Embryonic facial prominence (tissue), 1 donor: ENCODE results near the gene TP63.

Source experiments
- DNase-seq: peaks from one replicate; pipeline ENCODE4 v3.0.0-alpha.2; 2016; ENCODE audit errors: extremely low spot score

Gene TP63

DNA sequence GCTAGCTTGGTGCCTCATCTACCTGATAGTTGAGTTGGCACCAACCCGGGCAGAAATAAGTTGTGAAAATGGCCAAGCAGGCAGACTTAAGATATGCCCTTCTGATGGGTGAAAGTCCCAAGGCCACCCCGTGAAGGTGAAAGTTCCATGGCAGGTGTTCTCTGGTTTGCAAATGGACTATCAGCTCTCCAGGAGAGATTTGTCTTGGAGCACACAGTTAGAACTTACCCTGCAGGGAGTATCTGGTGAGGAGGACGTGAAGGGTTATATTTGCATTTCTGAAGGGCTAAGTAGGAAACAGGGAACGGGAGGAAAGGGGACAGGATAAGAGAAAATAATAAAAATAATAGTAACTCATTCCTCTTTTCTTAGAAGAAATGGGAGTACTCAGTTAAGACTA lies 220.5 kb downstream of the TP63 start:
- DNase-seq = no peak

DNA sequence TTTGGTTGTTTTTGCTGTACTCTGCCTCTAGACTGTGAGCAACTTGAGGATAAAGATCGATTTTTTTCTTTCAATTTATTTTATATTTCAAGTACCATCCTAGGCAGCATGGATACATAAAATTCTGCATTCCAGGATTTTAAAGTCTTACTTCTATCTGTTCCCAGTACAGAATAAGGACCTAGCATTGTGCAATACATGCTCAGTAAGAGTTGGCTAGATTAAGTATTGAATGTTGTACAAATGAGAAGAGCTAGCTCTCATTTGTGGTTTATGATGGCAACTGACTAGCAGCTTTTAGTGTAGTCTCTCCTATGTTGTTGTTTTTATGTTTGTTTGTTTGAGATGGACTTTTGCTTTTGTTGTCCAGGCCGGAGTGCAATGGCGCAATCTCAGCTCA lies 222.7 kb downstream of the TP63 start:
- no peak for DNase-seq

DNA sequence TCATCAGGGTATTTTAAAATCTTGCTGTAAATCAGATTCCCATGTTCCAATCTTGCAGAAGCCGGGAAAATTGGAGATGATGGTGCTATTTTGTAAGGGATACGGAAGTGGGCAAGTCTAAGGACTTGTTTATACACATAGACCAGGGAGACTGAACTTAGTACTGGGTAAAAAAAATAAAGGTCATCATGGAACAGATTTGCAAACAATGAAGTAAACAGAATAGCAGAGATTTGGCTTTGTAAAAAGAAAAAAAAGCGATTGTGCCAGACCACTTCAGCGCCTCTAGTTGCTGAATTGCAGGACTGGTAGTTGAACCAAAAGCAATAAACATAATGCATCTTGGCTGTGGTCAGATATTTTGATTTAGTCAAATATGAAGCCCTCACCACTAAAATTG lies 229.1 kb downstream of the TP63 start:
- no peak for DNase-seq

DNA sequence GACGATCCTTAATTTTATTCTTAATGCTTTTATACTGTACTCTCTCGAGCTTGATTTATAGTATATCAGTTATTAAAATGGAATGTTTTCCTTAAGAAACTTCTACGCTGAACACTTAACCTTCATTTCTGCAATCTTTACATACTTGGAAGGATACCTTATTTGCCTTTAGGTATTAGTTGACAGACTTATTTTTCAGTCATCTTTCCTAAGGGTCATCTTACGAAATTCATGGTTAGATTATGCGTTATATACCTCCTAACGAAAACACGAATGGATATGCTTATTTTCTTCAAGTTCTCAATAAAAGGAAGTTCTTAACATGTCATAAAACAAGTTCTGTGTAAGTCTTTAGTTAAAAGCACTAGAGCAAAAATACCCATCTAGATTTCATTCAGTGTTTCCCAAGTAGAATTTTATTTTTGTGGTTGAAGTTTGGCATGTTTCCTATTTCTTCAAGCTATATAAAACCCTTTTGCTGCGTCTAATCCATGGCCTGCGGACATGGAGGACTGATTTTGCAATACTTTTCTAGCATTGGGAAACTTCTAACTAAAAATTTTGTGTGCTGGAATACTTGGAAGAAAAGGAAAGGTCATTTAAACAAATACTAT lies 231.3 kb downstream of the TP63 start:
- no peak for DNase-seq

DNA sequence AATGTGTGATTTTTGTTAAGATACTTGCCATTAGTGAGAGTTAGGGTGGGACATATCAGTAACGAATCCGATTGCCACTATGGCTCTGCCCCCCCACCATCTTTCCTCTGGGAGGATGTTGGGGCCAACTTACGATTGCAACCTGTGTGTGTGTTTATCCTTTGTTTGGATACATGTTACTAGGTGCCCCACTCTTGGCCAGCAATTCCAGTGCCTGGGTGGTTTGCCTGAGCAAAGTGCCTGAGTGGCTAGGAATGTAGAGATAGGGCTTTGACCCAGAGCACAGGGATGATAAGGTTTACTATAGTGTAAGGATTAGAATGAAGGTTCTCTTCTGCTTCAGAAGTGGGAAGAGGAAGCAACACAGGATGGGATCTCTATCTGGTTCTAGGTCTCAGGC lies 231.8 kb downstream of the TP63 start:
- DNase-seq = no peak

DNA sequence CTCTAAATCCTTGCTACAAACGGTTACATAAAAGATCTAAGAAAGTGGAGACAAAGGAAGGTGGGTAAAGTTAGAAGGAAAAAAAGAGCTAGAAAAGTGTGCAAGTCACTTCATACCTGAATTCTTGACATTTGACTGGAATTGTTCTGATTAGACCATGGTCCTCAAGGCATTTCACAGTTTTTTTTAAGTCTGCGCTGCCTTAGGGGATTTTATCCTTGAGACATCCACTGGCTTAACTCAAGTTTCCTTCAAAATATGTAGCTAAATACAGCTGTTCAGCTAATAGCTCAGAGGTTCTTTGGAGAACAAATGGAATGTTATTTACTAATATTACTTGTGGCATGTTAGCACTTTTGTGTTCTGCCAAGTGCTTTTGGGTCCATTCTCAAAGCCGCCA lies 236.9 kb downstream of the TP63 start:
- DNase-seq = no peak

DNA sequence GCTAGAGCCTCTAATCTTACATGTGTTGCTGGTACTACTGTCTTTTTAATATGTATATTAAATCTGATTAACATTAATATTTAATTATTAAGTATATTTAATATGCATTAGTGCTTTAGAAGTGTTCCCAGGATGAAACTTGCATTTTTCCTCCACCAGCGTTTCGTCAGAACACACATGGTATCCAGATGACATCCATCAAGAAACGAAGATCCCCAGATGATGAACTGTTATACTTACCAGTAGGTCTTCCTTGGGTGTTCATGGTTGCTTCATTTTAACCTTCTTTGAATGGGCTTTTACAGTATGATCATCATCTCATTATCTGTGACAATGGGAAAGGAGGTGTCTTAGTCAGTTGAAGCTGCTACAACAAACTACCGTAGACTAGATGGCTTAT lies 238.0 kb downstream of the TP63 start:
- DNase-seq = no peak

DNA sequence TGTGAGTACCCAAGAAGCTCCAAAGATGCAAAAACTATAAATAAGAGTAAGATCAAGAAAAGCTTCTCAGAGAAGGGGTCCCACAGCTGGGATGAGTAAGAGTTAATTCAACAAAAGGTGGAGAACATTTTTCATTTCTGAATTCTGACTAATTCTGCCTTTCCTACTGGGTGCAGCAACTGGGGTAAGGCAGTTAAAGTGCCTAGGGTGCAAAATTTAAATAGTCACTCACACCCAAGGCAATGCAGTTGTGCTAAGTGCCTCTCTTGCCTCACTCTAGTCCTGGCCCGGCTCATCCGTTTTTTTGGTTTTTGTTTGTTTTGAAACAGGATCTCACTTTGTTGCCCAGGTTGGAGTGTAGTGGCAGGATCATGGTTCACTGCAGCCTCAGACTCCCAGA lies 240.2 kb downstream of the TP63 start:
- no peak for DNase-seq

DNA sequence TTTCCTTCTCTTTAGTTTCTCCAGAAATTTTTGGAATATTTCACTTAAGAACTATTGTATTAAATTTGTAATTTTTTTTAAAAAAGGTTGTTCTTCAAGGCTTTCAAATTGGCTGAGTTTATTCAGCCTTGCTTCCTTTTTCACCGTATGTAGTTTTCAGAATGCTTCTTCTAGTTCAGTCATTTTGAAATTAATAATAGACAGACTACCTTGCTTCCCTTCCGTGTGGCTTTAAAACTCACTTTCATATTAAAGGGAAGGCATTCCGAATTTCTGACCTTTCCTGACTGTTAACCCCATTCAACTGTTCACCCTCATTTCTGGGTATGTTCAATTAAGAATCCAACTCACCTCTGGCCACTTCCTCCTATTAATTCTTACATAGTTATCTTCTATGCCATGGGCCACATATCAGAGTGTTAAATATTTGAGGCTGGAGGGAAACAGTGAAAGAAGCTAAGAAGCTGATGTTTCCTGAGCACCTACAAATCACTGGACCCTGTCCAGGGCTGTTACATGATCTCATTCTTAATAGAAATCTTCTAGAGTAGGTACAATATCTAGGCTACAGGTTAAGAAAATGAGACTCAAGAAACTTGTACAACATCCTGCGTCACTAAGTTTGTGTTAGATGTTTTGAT lies 252.0 kb downstream of the TP63 start:
- no peak for DNase-seq

DNA sequence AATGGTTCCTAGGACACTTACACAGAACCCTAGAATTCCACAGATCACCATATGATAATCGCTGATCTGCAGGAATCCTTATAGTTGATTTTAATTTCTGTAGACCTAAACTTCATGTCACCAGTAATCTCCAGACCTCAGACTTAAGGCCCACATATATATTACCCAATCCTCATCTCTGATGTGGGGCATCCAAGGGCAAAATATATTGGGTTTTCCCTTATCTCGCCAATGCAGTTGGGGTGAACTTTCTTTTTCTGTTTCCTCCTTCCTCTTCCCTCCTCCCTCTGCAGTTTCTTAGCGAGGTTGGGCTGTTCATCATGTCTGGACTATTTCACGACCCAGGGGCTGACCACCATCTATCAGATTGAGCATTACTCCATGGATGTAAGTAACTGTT lies 259.3 kb downstream of the TP63 start:
- no peak for DNase-seq

DNA sequence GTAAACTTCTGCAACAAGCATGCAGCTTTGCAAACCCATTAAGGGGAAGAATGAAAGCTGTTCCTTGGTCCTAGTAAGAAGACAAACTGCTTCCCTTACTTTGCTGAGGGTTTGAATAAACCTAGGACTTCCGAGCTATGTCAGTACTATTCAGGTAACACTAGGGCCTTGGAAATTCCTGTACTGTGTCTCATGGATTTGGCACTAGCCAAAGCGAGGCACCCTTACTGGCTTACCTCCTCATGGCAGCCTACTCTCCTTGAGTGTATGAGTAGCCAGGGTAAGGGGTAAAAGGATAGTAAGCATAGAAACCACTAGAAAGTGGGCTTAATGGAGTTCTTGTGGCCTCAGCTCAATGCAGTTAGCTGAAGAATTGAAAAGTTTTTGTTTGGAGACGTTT lies 265.3 kb downstream of the TP63 start:
- no peak for DNase-seq

DNA sequence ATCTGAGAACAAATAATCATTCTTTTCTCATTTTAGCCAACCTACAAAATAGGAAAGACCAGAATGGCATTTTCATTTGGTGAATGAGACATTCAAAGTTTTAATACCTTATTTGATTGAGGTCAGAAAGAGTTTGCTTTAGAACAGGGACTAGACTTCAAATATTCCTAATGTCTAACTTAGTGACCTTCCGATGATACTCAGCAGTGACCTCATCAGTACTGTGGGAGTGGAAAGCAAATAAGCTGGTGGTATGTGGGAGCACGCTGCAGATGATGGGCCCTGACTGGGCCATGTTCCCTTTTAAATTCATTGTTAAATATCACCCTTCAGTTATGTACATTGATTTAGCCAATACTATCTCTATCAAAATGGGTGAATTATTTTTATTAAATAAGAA lies 266.2 kb downstream of the TP63 start:
- DNase-seq = no peak

DNA sequence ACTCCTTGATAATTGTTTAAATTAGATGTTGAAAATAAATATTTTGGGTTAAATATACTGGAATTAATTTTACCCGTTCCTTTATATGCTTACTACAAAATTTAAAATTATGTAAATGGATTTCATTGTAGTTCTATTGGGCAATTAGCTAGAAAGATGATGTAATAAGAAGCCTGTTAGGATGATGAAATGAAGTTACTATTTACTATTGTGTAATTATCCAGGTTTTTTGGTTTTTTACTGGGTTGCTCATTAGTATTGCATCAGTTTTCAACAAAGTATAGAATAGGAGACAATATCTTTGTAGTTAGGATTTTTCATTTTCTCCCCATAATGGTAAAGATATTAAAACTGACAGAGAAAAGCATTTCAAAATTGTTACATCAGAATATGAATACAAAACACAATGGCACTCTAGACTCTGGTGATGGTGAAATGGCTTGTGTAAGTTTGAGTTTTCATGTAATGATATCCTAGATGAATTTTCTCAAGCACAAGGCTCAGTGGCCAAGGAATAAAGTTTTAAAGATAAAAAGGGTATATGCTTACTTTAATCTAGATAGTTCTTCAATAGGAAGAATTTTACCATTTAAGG lies 267.5 kb downstream of the TP63 start:
- no peak for DNase-seq

DNA sequence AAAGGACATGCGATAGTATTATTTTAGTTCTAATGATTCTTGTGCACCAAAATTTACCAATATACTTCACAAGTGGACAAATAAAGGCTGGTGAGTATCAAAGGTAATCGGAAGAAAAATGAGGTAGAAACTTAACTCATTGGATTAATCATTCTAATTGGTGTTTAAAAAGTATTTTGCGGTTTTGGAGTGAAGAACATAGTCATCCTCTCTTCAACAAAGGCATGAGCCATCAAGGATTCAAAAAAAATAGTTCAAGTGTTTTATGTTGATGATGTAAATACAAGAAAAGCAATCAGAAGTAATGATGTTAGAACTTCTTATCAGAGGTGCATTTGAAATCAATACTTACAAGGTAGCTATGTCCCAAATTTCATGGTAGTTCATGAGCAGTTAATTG lies 268.0 kb downstream of the TP63 start:
- DNase-seq = no peak

DNA sequence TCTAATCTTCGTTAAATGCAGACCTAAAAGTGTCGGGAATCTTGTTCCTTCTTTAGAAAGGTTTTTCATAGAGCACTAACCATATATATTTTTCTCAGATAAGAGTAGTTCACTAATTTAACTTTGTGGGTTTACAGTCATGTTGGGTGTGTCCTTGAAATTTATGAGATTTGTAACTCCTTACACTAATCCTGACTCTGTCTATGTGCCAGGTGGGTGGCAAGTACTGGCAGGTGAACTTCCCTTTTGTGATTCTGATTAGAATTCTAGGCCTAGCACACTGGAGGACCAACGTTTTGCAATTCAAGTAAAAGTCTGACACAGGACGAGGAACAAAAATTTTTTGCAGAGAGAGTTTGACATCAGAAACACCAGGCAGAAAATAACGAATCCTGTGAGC lies 269.4 kb downstream of the TP63 start:
- no peak for DNase-seq

DNA sequence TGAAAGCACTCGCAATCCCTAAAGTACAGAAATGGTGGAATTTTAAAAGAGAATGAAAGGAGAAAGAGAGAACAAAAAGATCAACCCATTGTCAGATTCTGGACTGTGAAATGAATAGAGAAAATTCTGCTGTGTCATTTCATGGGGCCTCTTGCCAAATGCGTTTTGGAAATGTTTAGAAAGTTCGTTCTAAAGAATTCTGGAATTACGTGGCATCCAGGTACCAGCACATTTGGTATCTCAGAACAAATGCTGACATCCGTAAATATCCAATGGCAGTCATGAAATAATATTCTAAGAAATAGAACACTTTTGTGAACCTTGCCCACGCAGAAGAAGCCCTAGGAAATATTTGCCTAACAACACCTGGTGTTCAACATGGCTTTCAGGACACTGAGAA lies 270.3 kb downstream of the TP63 start:
- DNase-seq = no peak

DNA sequence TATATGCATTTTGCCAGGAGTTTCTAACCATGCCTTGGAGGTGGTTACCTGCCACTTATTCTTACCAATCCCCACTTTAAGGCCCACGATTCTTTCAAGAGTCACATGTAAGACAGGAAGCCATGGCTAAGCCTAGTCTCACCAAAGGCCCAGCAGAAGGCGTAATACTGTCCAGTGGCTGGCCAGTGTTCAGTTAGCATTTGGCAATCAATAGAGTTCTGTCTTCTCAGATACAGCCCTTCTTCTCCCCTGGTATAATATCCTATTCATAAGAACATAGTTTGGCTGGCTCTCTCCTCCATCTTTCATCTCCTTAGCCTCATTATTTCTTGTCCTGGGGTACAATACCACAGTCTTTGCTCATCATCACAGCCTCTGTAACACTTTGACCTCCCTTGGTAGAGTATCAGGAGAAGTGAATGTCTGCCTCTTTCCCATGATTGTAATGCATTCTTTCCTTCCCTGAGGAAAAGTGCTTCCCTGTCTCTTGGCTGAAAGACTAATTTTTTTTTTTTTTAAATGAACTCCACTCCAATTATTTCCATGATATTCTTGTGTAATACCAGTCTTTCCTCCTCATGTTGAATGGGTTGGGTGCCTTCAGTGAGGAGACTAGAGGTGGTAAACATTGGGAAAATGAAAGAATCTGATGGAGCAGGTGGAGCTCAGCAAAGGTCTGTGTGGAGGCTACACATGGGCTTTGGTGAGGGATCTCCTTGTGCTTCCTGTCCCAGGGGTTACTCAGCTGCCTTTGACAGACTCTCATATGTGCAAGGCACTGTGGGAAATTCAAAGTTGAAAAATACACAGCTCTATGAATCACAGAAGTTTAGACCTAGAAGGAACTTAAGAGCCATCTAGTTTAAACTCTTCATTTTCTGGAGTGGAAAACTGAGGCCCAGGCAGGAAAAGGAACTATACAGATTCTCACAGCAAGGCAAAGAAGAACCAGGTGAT lies 271.3 kb downstream of the TP63 start:
- no peak for DNase-seq

DNA sequence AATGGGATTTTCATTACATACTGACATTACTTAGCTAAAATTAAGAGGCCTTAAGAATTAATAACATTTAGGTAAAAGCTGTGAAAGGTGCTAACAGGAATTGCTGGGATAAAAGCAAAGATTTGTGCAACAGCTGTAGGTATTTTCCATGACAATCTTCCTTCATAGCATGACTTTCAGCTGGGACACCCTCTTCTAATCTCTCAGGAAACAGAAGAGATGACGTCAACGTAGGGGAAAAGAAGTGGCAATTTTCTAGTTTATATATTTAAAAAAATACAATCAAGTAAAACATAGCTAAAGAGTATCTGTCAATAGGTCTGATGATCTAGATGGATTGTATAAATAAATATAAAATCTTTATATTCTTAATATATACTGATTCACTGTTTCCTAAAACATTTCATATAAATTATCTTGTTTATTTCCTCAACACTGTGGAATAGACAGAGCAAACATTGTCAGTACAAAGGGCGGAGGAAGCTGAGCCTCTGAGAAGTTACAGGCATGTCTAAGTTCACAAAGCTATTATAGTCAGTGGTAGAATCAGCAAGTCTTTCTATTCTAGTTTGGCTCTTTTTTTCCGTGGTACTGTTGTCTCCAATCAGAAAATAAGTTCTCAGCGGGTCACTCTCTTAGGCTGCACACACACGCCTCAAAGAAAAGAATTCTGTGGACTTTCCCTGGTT lies 272.5 kb downstream of the TP63 start:
- DNase-seq = no peak

DNA sequence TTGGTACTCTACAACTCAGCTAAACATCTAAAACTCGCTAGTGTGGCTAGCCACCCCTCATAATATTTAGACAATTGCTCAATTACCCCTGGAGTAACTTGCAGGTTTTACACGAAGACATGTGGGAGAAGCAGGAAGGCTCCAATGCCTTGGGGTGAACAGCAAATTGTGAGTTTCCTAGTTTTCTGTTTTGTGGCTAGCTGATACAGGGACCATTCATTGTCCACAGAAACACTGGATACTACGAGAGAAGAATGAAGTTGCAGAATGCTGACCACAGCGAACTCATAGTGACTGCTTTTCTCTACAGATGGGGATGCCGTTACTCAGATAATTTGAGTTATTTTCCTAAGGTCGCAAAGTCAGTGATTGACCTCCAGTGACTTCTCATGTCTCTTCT lies 276.6 kb downstream of the TP63 start:
- DNase-seq = no peak

DNA sequence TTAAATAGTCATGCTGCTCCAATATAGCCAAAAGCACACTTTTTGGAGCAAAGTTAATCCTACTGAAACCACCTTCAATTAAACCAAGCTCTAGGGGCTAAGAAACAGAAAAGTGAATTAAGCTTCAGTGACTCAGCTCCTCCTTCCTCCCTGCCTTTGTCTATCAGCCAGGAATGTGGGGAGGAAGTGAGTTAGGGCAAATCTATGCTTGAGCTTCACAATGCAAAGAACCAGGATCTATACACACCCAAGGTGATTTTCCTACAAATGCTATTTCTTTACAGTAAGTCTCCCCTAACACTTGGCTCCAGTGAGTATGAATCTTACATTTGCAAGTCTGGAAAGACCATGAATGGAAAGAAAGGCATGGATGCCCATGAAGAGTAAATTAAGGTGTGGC lies 277.5 kb downstream of the TP63 start:
- DNase-seq = no peak

DNA sequence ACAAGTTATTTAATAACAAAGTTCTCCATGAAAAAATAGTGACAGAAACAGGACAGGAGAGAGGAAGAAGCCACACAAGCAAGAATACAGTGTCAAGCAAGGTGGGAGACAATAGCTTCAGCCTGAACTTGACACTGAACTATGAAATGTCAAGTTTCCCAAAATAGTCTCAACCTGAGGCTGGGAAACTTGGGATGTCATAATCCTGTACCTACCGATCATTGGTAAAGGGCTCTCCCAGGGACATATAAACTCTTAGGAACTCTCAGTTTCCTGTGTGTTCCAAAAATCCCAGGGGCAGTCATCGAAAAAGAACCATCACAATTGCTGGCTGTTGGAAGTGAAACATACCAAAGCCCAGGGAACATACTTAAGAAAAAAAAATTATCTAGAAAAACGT lies 277.9 kb downstream of the TP63 start:
- no peak for DNase-seq

DNA sequence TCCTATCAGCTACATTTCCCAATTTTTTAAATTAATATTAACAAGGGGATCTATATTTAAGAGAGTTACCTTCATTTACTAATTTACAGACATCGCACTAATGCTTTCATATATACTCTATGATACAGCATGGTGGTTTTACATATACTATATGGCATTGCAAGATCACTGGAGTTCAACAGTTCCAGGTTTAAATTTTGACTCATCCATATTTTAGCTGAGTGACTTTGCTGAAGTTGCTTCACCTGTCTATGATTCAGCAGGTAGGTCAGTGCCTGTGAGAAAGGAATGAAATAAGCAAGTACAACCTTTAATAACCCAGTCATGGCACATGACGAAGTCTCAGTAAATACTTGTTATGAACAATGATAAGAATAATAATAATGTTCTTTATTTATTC lies 278.4 kb downstream of the TP63 start:
- no peak for DNase-seq
